GM23338 (cell line): ENCODE data around the gene AGAP1. TPM values are rescaled to one million over a fixed set of nuclear protein-coding genes. Genes with fewer than 3 reads are reported as not detected.

Experiments used
- ATAC-seq: fragments of 200-7000 bp; cut with Tn5 transposase; 3 replicates; pipeline ENCODE4 v1.9.1; 2020
- DNase-seq: peaks from one replicate; pipeline ENCODE4 v3.0.0-alpha.2; 2015; ENCODE audit warnings: low spot score
- H2AFZ ChIP-seq: fragments of 200-600 bp; sonication (generic); 2 replicates; pipeline ENCODE4 v1.8.0; 2016; ENCODE audit warnings: antibody characterized with exemption, mild to moderate bottlenecking, moderate library complexity
- H3F3A ChIP-seq: fragments of 200-600 bp; sonication (generic); replicated peaks from 2 replicates; pipeline ENCODE4 v1.8.0; 2017; ENCODE audit warnings: antibody characterized with exemption, mixed run types, low read depth
- H3K27ac ChIP-seq: fragments of 200-600 bp; sonication (generic); 2 replicates; pipeline ENCODE4 v1.6.1; 2016; ENCODE audit warnings: low read depth
- H3K27me3 ChIP-seq: fragments of 200-600 bp; sonication (generic); 2 replicates; pipeline ENCODE4 v1.8.0; 2016; ENCODE audit warnings: mild to moderate bottlenecking, mixed run types, moderate library complexity; ENCODE audit not compliant: insufficient read depth
- H3K36me3 ChIP-seq: fragments of 200-600 bp; sonication (generic); 2 replicates; pipeline ENCODE4 v1.8.0; 2016; ENCODE audit warnings: mild to moderate bottlenecking; ENCODE audit not compliant: insufficient read depth
- H3K4me1 ChIP-seq: fragments of 200-600 bp; sonication (generic); 2 replicates; pipeline ENCODE4 v1.8.0; 2016; ENCODE audit warnings: mild to moderate bottlenecking, moderate library complexity; ENCODE audit not compliant: insufficient read depth
- H3K4me2 ChIP-seq: fragments of 200-600 bp; sonication (generic); 2 replicates; pipeline ENCODE4 v1.7.1; 2017; ENCODE audit warnings: mixed run types
- H3K4me3 ChIP-seq: fragments of 200-600 bp; sonication (generic); 2 replicates; pipeline ENCODE4 v1.6.1; 2016; ENCODE audit warnings: mixed run types
- H3K79me2 ChIP-seq: fragments of 200-600 bp; sonication (generic); replicated peaks from 2 replicates; pipeline ENCODE4 v1.8.0; 2017; ENCODE audit warnings: mild to moderate bottlenecking; ENCODE audit not compliant: insufficient read depth
- H3K9me2 ChIP-seq: fragments of 200-600 bp; sonication (generic); 2 replicates; pipeline ENCODE4 v1.8.0; 2017; ENCODE audit not compliant: insufficient read depth
- H4K20me1 ChIP-seq: fragments of 200-600 bp; sonication (generic); replicated peaks from 2 replicates; pipeline ENCODE4 v1.8.0; 2017; ENCODE audit warnings: mild to moderate bottlenecking; ENCODE audit not compliant: insufficient read depth
- H3K27ac Mint-ChIP-seq: 2 replicates; pipeline ENCODE4 v1.8.0; 2020; ENCODE audit warnings: inconsistent platforms, mild to moderate bottlenecking, moderate library complexity, mixed read lengths
- H3K27me3 Mint-ChIP-seq: 3 replicates; pipeline ENCODE4 v1.8.0; 2022; ENCODE audit warnings: low read depth, mild to moderate bottlenecking, moderate library complexity, mixed read lengths, inconsistent platforms; ENCODE audit not compliant: insufficient read depth, poor library complexity
- H3K36me3 Mint-ChIP-seq: 3 replicates; pipeline ENCODE4 v1.8.0; 2021; ENCODE audit warnings: low read depth, mild to moderate bottlenecking, inconsistent platforms, moderate library complexity, mixed read lengths
- H3K4me1 Mint-ChIP-seq: 3 replicates; pipeline ENCODE4 v1.8.0; 2020; ENCODE audit warnings: mild to moderate bottlenecking, inconsistent platforms, mixed read lengths
- H3K4me3 Mint-ChIP-seq: 3 replicates; pipeline ENCODE4 v1.8.0; 2021; ENCODE audit warnings: moderate library complexity, mild to moderate bottlenecking, inconsistent platforms, mixed read lengths
- H3K9me3 Mint-ChIP-seq: 3 replicates; pipeline ENCODE4 v1.8.0; 2020; ENCODE audit warnings: moderate library complexity, mild to moderate bottlenecking, inconsistent platforms, mixed read lengths
- CTCF ChIP-seq, 2 experiments: fragments of 200-600 bp in 1 of 2; sonication (generic) in 1 of 2; conservative IDR thresholded peaks; 2 replicates each; pipeline versions ENCODE4 v1.5.1 to v1.6.1; 2016 to 2017; ENCODE audit warnings: antibody characterized with exemption in 2 of 2, low read depth in 2 of 2, mild to moderate bottlenecking in 2 of 2, moderate library complexity in 1 of 2
- EZH2 ChIP-seq: fragments of 200-600 bp; sonication (generic); IDR thresholded peaks from one replicate; pipeline ENCODE4 v1.8.0; 2017; ENCODE audit warnings: antibody characterized with exemption, mild to moderate bottlenecking, low read depth; ENCODE audit not compliant: unreplicated experiment
- JUNB ChIP-seq: IDR thresholded peaks from one replicate; pipeline ENCODE4 v1.6.1; 2016; ENCODE audit warnings: antibody characterized with exemption; ENCODE audit not compliant: unreplicated experiment
- STAT1 ChIP-seq: IDR thresholded peaks from one replicate; pipeline ENCODE4 v1.6.1; 2016; ENCODE audit warnings: antibody characterized with exemption; ENCODE audit not compliant: unreplicated experiment
- ZNF462 ChIP-seq: fragments of 250-450 bp; sonication (Bioruptor Pico); IDR thresholded peaks from 2 replicates; pipeline ENCODE4 v1.5.0; 2020; ENCODE audit warnings: mild to moderate bottlenecking, moderate library complexity
- polyA plus RNA-seq: library from polyadenylated mRNA; unstranded; fragments of >200 nt; fragmentation: Nextera tagmentation; extraction: Ambion mirVana; gene quantifications from 2 replicates; pipeline ENCODE4 v1.2.1, GENCODE V29; 2016
- total RNA-seq: library from RNA; depleted of rRNA; stranded (reverse); fragments of >200 nt; shearing (Covaris generic); gene quantifications from 2 replicates; pipeline ENCODE4 v1.2.3, GENCODE V29; 2014

AGAP1 gene
- total and polyA plus RNA-seq, 2 experiments from 2014 or later, result 13.3 to 27.9 TPM

DNA sequence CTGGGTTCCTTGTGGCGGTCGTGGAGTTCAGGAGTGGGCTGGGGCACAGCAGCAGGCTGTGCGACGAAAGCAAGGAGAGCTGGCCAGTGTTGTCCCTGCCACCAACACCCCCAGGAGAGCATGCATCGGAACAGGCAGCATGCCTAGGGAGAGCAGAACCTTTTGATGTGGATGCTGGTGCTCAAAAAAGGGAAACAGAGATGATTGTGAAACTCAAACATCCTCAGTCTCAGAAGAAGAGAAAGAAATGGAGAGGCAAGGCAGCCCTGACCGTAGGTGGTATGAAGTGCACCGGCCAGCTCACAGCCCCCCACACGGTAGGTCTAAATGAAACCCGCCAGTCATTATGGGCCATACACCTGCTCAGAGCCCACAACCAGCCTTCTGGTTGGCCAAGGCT, 420.9 kb downstream of the AGAP1 start:
- TF ChIP-seq JUNB (no peak), CTCF (conservative IDR thresholded peaks at IDR 0.05; ENCODE audit: low read depth in 2 of 2) (no peak), ZNF462 (CRISPR knock-in tag) (no peak), STAT1 (no peak), EZH2 (no peak)
- no peaks in the 10 kb centered on the region for H3K27me3 ChIP-seq
- H2AFZ ChIP-seq, result no peak overlapping the region
- Mint-ChIP-seq H3K27me3 (peaks cover 7% of the 10 kb centered on the region), H3K9me3 (no peaks in the 10 kb centered on the region; the same call in 1 of the 3 replicates), H3K36me3 (peaks cover 14% of the 10 kb centered on the region; the same call in 2 of the 3 replicates), H3K27ac (no peak overlapping the region), H3K4me3 (no peak overlapping the region), H3K4me1 (peaks cover 5% of the 10 kb centered on the region)
- H3K4me1 ChIP-seq, result no peaks in the 10 kb centered on the region
- H3K36me3 ChIP-seq, result no peaks in the 10 kb centered on the region
- no peak overlapping the region for H3K27ac ChIP-seq
- no peaks in the 10 kb centered on the region for H3F3A ChIP-seq
- no peaks in the 10 kb centered on the region; the same call in 1 of the 2 replicates for H4K20me1 ChIP-seq
- DNase-seq (no peak), ATAC-seq (no peak)
- H3K79me2 ChIP-seq, result no peaks in the 10 kb centered on the region
- H3K4me3 ChIP-seq, result no peak overlapping the region
- no peaks in the 10 kb centered on the region for H3K9me2 ChIP-seq
- H3K4me2 ChIP-seq, result no peak overlapping the region
